MM.1S (cell line): ENCODE data around the gene RILPL1.
"Not testable (repeated sequence)": the region's sequence is repeated elsewhere in the genome, so short reads cannot be mapped to it uniquely, and the experiment has no call there.

Experiments used
- DNase-seq: peaks from one replicate; pipeline ENCODE4 v3.0.0-alpha.2; 2015
- H2AFZ ChIP-seq: fragments of 300-600 bp; sonication (generic); 2 replicates; pipeline ENCODE4 v1.6.0; 2016; ENCODE audit warnings: antibody characterized with exemption, low read length
- H3F3A ChIP-seq: fragments of 300-600 bp; sonication (generic); 2 replicates; pipeline ENCODE4 v1.6.1; 2016; ENCODE audit warnings: mild to moderate bottlenecking, antibody characterized with exemption, low read length, moderate library complexity, mixed read lengths; ENCODE audit not compliant: insufficient read depth
- H3K27ac ChIP-seq: fragments of 300-600 bp; sonication (generic); 2 replicates; pipeline ENCODE4 v1.5.1; 2016; ENCODE audit warnings: mild to moderate bottlenecking, low read length
- H3K27me3 ChIP-seq: fragments of 300-600 bp; sonication (generic); replicated peaks from 2 replicates; pipeline ENCODE4 v1.6.0; 2016; ENCODE audit warnings: low read length; ENCODE audit not compliant: insufficient read depth
- H3K36me3 ChIP-seq: fragments of 300-600 bp; sonication (generic); replicated peaks from 2 replicates; pipeline ENCODE4 v1.6.1; 2016; ENCODE audit warnings: mild to moderate bottlenecking, low read length, mixed read lengths; ENCODE audit not compliant: insufficient read depth
- H3K4me1 ChIP-seq: fragments of 300-600 bp; sonication (generic); 2 replicates; pipeline ENCODE4 v1.6.1; 2016; ENCODE audit warnings: low read length, mixed read lengths
- H3K4me2 ChIP-seq: fragments of 300-600 bp; sonication (generic); 2 replicates; pipeline ENCODE4 v1.6.0; 2016; ENCODE audit warnings: low read depth, low read length
- H3K4me3 ChIP-seq: fragments of 300-600 bp; sonication (generic); 2 replicates; pipeline ENCODE4 v1.5.1; 2016; ENCODE audit warnings: low read length, mixed read lengths
- H3K79me2 ChIP-seq: fragments of 300-600 bp; sonication (generic); 2 replicates; pipeline ENCODE4 v1.6.1; 2016; ENCODE audit warnings: mixed run types, low read length, mixed read lengths
- H3K9ac ChIP-seq: fragments of 300-600 bp; sonication (generic); 2 replicates; pipeline ENCODE4 v1.6.1; 2016; ENCODE audit warnings: low read length, mixed read lengths
- H3K9me2 ChIP-seq: fragments of 300-600 bp; sonication (generic); replicated peaks from 2 replicates; pipeline ENCODE4 v1.6.1; 2016; ENCODE audit warnings: mild to moderate bottlenecking, low read length, mixed read lengths; ENCODE audit not compliant: insufficient read depth
- H3K9me3 ChIP-seq: fragments of 300-600 bp; sonication (generic); replicated peaks from 2 replicates; pipeline ENCODE4 v1.6.1; 2016; ENCODE audit warnings: mild to moderate bottlenecking, low read length, mixed read lengths; ENCODE audit not compliant: insufficient read depth
- H4K20me1 ChIP-seq: fragments of 300-600 bp; sonication (generic); 2 replicates; pipeline ENCODE4 v1.6.1; 2016; ENCODE audit warnings: mild to moderate bottlenecking, low read length, moderate library complexity, mixed read lengths; ENCODE audit not compliant: insufficient read depth
- CTCF ChIP-seq: fragments of 300-600 bp; sonication (generic); IDR thresholded peaks from 2 replicates; pipeline ENCODE4 v1.5.1; 2016; ENCODE audit warnings: antibody characterized with exemption, low read length, mixed read lengths
- EZH2 ChIP-seq: fragments of 300-600 bp; sonication (generic); optimal IDR thresholded peaks from 2 replicates; pipeline ENCODE3; 2017; ENCODE audit warnings: low read depth, mild to moderate bottlenecking, antibody characterized with exemption, low read length, mixed read lengths
- EZH2phosphoT487 ChIP-seq: fragments of 300-600 bp; sonication (generic); IDR thresholded peaks from 2 replicates; pipeline ENCODE4 v1.6.1; 2018; ENCODE audit warnings: antibody characterized with exemption, low read length

Gene RILPL1

GRCh38 chr12:123533672-123534643, at the start of gene RILPL1:
Gene RILPL1 (minus strand): TSS chr12:123533719. CDS start chr12:123533482, 237 bp downstream.
- TF ChIP-seq EZH2phosphoT487 (no peak), EZH2 (no peak), CTCF (no peak)
- peaks cover 7% of the 10 kb centered on the region; the same call in 1 of the 2 replicates for H3F3A ChIP-seq
- H3K79me2 ChIP-seq: no peaks in the 10 kb centered on the region
- H3K4me3 ChIP-seq: peak within 1 kb of the TSS; percentile 29; the same call in 1 of the 2 replicates
- H3K36me3 ChIP-seq: no peaks in the 10 kb centered on the region
- H3K9me2 ChIP-seq: no peaks in the 10 kb centered on the region
- H3K9ac ChIP-seq: no peak within 1 kb of the TSS
- H3K9me3 ChIP-seq: no peaks in the 10 kb centered on the region
- H3K4me2 ChIP-seq: peak within 1 kb of the TSS; percentile 60; the same call in 1 of the 2 replicates
- H3K27ac ChIP-seq: no peak within 1 kb of the TSS
- no peaks in the 10 kb centered on the region for H3K27me3 ChIP-seq
- H4K20me1 ChIP-seq: no peaks in the 10 kb centered on the region
- peak; percentile 6 for DNase-seq
- peaks cover 12% of the 10 kb centered on the region for H3K4me1 ChIP-seq
- H2AFZ ChIP-seq: peak within 1 kb of the TSS; percentile 58; the same call in 1 of the 2 replicates

- Histone ChIP-seq H3K9me2 (no peaks in the 10 kb centered on the region), H3K4me3 (no peak overlapping the region), H3K36me3 (no peaks in the 10 kb centered on the region), H3K9me3 (no peaks in the 10 kb centered on the region), H3F3A (no peaks in the 10 kb centered on the region), H3K4me2 (no peak overlapping the region), H3K9ac (no peak overlapping the region), H3K27ac (no peak overlapping the region), H3K79me2 (peaks cover 17% of the 10 kb centered on the region), H4K20me1 (no peaks in the 10 kb centered on the region), H3K4me1 (no peaks in the 10 kb centered on the region; the same call in 1 of the 2 replicates), H2AFZ (no peak overlapping the region), H3K27me3 (no peaks in the 10 kb centered on the region)
- DNase-seq: no peak
- TF ChIP-seq CTCF (no peak), EZH2 (no peak), EZH2phosphoT487 (no peak)
These were observed 47.3 kb upstream of the RILPL1 start for GRCh38 chr12:123580772-123581171.

GRCh38 chr12:123578829-123579228, 45.3 kb upstream of the RILPL1 start:
- not testable (repeated sequence) for H3K9ac ChIP-seq, H4K20me1 ChIP-seq, H3K4me1 ChIP-seq, H3K9me3 ChIP-seq, H3K4me2 ChIP-seq, H2AFZ ChIP-seq, H3K9me2 ChIP-seq, H3K4me3 ChIP-seq, H3K79me2 ChIP-seq, H3K27ac ChIP-seq, DNase-seq, H3K36me3 ChIP-seq, H3K27me3 ChIP-seq, H3F3A ChIP-seq

- no peaks in the 10 kb centered on the region for H4K20me1 ChIP-seq
- H3K27me3 ChIP-seq: no peaks in the 10 kb centered on the region
- 0 out of 2 replicates have a peak, but pooled peaks cover 3% of the 10 kb centered on the region for H3K79me2 ChIP-seq
- no peak for DNase-seq
- no peak overlapping the region for H3K27ac ChIP-seq
- H2AFZ ChIP-seq: no peak overlapping the region
- no peaks in the 10 kb centered on the region for H3K36me3 ChIP-seq
- TF ChIP-seq EZH2phosphoT487 (no peak), EZH2 (no peak), CTCF (no peak)
- no peaks in the 10 kb centered on the region for H3K4me1 ChIP-seq
- no peaks in the 10 kb centered on the region for H3K9me2 ChIP-seq
- H3K4me3 ChIP-seq: no peak overlapping the region
- H3K4me2 ChIP-seq: no peak overlapping the region
- no peaks in the 10 kb centered on the region for H3F3A ChIP-seq
- no peaks in the 10 kb centered on the region for H3K9me3 ChIP-seq
- H3K9ac ChIP-seq: no peak overlapping the region
These were observed 44.7 kb upstream of the RILPL1 start for GRCh38 chr12:123578243-123578642.
